Neuronal stem cell (in vitro differentiated cells): Measurements from ENCODE around the gene UVSSA.
A peak's percentile ranks its signal among the peaks of the same experiment; 100 is the strongest.

Experiments
- DNase-seq: peaks from one replicate; pipeline ENCODE4 v3.0.0-alpha.2; 2013; ENCODE audit warnings: low spot score
- H2AFZ ChIP-seq: one replicate; pipeline ENCODE4 v1.6.1; 2013; ENCODE audit warnings: mild to moderate bottlenecking, low read length, inconsistent platforms
- H2AK5ac ChIP-seq: 2 replicates; pipeline ENCODE4 v1.6.1; 2013; ENCODE audit warnings: low read depth, mild to moderate bottlenecking, inconsistent platforms, low read length, moderate library complexity, mixed read lengths
- H2BK120ac ChIP-seq: 2 replicates; pipeline ENCODE4 v1.6.1; 2013; ENCODE audit warnings: low read depth, mild to moderate bottlenecking, inconsistent platforms, low read length, moderate library complexity, mixed read lengths
- H2BK12ac ChIP-seq: one replicate; pipeline ENCODE4 v1.6.1; 2013; ENCODE audit warnings: low read length, inconsistent platforms
- H2BK15ac ChIP-seq: 2 replicates; pipeline ENCODE4 v1.6.1; 2013; ENCODE audit warnings: mild to moderate bottlenecking, low read length, inconsistent platforms, mixed read lengths
- H2BK5ac ChIP-seq: one replicate; pipeline ENCODE4 v1.6.1; 2013; ENCODE audit warnings: inconsistent platforms, mild to moderate bottlenecking, low read length, moderate library complexity
- H3K14ac ChIP-seq: one replicate; pipeline ENCODE4 v1.6.1; 2013; ENCODE audit warnings: low read length, inconsistent platforms
- H3K18ac ChIP-seq: 2 replicates; pipeline ENCODE4 v1.6.1; 2013; ENCODE audit warnings: low read length, inconsistent platforms
- H3K23ac ChIP-seq: 2 replicates; pipeline ENCODE4 v1.6.1; 2013; ENCODE audit warnings: low read depth, mild to moderate bottlenecking, mixed read lengths, low read length, inconsistent platforms; ENCODE audit not compliant: poor library complexity
- H3K27ac ChIP-seq: replicated peaks from 3 replicates; pipeline ENCODE4 v1.5.1; 2013; ENCODE audit warnings: low read length, inconsistent platforms
- H3K27me3 ChIP-seq, 3 experiments: 2 replicates each; pipeline ENCODE4 v1.6.1; 2013; ENCODE audit warnings: low read length in 3 of 3, mild to moderate bottlenecking in 2 of 3, inconsistent platforms in 1 of 3, low read depth in 1 of 3, mixed read lengths in 1 of 3, moderate library complexity in 1 of 3; ENCODE audit not compliant: control insufficient read depth in 3 of 3, insufficient read depth in 3 of 3
- H3K36me3 ChIP-seq, 2 donors: replicated peaks in 1 of 2; 2 replicates each; pipeline ENCODE4 v1.6.1; 2013; ENCODE audit warnings: low read length in 2 of 2; ENCODE audit not compliant: control insufficient read depth in 2 of 2, insufficient read depth in 2 of 2
- H3K4ac ChIP-seq: 2 replicates; pipeline ENCODE4 v1.6.1; 2013; ENCODE audit warnings: inconsistent platforms, mild to moderate bottlenecking, low read length, moderate library complexity
- H3K4me1 ChIP-seq, 2 donors: 1 replicate in 1 of 2; 2 replicates in 1 of 2; pipeline ENCODE4 v1.6.1; 2013; ENCODE audit warnings: low read length in 2 of 2, low read depth in 1 of 2; ENCODE audit not compliant: control insufficient read depth in 2 of 2, insufficient read depth in 1 of 2
- H3K4me2 ChIP-seq: one replicate; pipeline ENCODE4 v1.6.1; 2013; ENCODE audit warnings: mild to moderate bottlenecking, low read length, inconsistent platforms; ENCODE audit not compliant: insufficient read depth, poor library complexity, severe bottlenecking
- H3K4me3 ChIP-seq, 2 donors: 2 replicates each; pipeline ENCODE4 v1.5.1; 2013; ENCODE audit warnings: low read length in 2 of 2, mild to moderate bottlenecking in 2 of 2, inconsistent platforms in 1 of 2, moderate library complexity in 1 of 2
- H3K79me1 ChIP-seq: one replicate; pipeline ENCODE4 v1.6.1; 2013; ENCODE audit warnings: low read depth, mild to moderate bottlenecking, inconsistent platforms, low read length, moderate library complexity
- H3K9ac ChIP-seq: one replicate; pipeline ENCODE4 v1.6.1; 2013; ENCODE audit warnings: mild to moderate bottlenecking, low read depth, low read length, inconsistent platforms; ENCODE audit not compliant: poor library complexity
- H3K9me3 ChIP-seq, 2 donors: replicated peaks in 1 of 2; 2 replicates each; pipeline versions ENCODE3 to v1.6.1; 2013; ENCODE audit warnings: low read length in 2 of 2, mild to moderate bottlenecking in 2 of 2, inconsistent platforms in 1 of 2, low read depth in 1 of 2, mixed read lengths in 1 of 2, moderate library complexity in 1 of 2; ENCODE audit not compliant: control insufficient read depth in 2 of 2, insufficient read depth in 1 of 2
- H4K8ac ChIP-seq: one replicate; pipeline ENCODE4 v1.6.1; 2013; ENCODE audit warnings: low read depth, mild to moderate bottlenecking, inconsistent platforms, low read length, moderate library complexity
- H4K91ac ChIP-seq: one replicate; pipeline ENCODE4 v1.6.1; 2013; ENCODE audit warnings: low read length, low read depth, mild to moderate bottlenecking, inconsistent platforms; ENCODE audit not compliant: poor library complexity
- WGBS, 2 donors: extraction: QIAGEN DNeasy Blood & Tissue Kit; methylation state at CpG; one replicate each; pipeline ENCODE4 v1.1.7; 2013; ENCODE audit warnings: missing lambda C conversion rate in 2 of 2, mixed read lengths in 1 of 2; ENCODE audit not compliant: insufficient read length in 2 of 2, insufficient replicate concordance in 1 of 2; ENCODE audit errors: extremely low coverage in 2 of 2; 5-methylcytosine and 5-hydroxymethylcytosine counted together

Gene UVSSA

GRCh38 chr4:1357356-1358248, 10.6 kb downstream of the UVSSA start:
- Histone ChIP-seq H3K4ac (no peak overlapping the region), H3K14ac (no peak overlapping the region), H3K4me3 (no peak overlapping the region), H4K91ac (no peak overlapping the region), H4K8ac (no peak overlapping the region), H3K4me1 (no peaks in the 10 kb centered on the region), H2BK120ac (no peak overlapping the region), H2BK12ac (no peak overlapping the region), H3K18ac (no peak overlapping the region), H2AFZ (no peak overlapping the region), H3K9me3 (no peaks in the 10 kb centered on the region), H2AK5ac (no peak overlapping the region), H3K27ac (no peak overlapping the region), H3K23ac (peak overlapping the region; percentile 65), H3K36me3 (peaks cover 6 to 48% of the 10 kb centered on the region in 2 donors), H2BK5ac (no peak overlapping the region), H2BK15ac (no peak overlapping the region), H3K27me3 (no peaks in the 10 kb centered on the region), H3K9ac (peak overlapping the region; percentile 77), H3K79me1 (peaks cover 7% of the 10 kb centered on the region), H3K4me2 (no peak overlapping the region)
- DNase-seq = no peak
- WGBS, 2 donors = no CpG with 5 or more reads among the region's 27 CpGs

DNA sequence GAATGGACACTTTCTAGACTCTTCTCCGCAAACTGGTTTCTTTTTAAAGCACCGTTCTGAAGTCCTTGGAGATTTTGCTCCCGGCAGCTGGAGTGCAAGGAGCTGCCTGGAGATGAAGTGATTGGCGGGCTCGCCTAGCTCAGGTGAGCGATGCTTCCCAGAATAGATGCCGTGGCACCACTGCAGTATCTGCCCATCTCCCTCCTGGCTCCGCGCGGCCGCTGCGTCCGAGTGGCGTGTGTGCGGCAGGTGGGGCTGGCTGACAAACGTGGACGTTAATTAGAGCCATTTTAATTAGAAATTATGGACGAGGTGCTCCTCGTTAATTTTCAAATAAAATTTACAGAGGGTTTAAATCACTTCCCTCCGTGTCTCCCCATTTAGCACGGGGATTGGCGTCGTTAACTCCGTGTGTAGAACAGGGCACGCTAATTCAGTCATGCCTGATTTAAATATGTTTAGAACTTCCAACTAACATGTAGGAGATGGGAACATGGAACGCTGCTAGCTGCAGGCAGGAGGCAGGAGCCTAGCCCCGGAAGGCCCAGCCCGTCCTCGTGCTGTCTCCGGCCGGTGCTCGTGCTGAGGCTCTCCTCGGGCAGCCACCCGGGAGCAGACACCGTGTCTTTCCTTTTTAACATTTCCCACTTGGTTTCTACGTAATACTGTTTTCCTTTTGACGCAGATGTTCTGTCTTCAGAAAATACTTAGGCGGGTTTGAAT, 11.6 kb downstream of the UVSSA start:
- no peak overlapping the region for H3K27ac ChIP-seq
- no peaks in the 10 kb centered on the region for H3K4me1 ChIP-seq
- no peak overlapping the region for H3K9ac ChIP-seq
- no peak overlapping the region for H4K91ac ChIP-seq
- no peak overlapping the region for H3K14ac ChIP-seq
- H2BK15ac ChIP-seq = no peak overlapping the region
- no peak for DNase-seq
- H4K8ac ChIP-seq = no peak overlapping the region
- H3K36me3 ChIP-seq = peaks cover 6 to 42% of the 10 kb centered on the region in 2 donors
- H2AK5ac ChIP-seq = no peak overlapping the region
- H3K4ac ChIP-seq = no peak overlapping the region
- peak overlapping the region; percentile 43 for H3K23ac ChIP-seq
- no peak overlapping the region for H3K4me3 ChIP-seq
- no peaks in the 10 kb centered on the region for H3K9me3 ChIP-seq
- no peak overlapping the region for H2BK5ac ChIP-seq
- no peak overlapping the region for H2AFZ ChIP-seq
- H3K79me1 ChIP-seq = peaks cover 2% of the 10 kb centered on the region
- H3K4me2 ChIP-seq = no peak overlapping the region
- WGBS, 2 donors = no CpG with 5 or more reads among the region's 38 CpGs
- no peak overlapping the region for H2BK120ac ChIP-seq
- no peak overlapping the region for H3K18ac ChIP-seq
- H2BK12ac ChIP-seq = no peak overlapping the region
- H3K27me3 ChIP-seq = no peaks in the 10 kb centered on the region

- no peak overlapping the region for H4K8ac ChIP-seq
- no peak overlapping the region for H2AFZ ChIP-seq
- H3K23ac ChIP-seq = no peak overlapping the region
- H3K14ac ChIP-seq = no peak overlapping the region
- peaks cover 2% of the 10 kb centered on the region for H3K79me1 ChIP-seq
- no peak overlapping the region for H2BK120ac ChIP-seq
- no CpG with 5 or more reads among the region's 14 CpGs for WGBS, 2 donors
- H3K9ac ChIP-seq = no peak overlapping the region
- H3K27me3 ChIP-seq = no peaks in the 10 kb centered on the region
- no peak overlapping the region for H3K18ac ChIP-seq
- no peak overlapping the region for H2AK5ac ChIP-seq
- H3K4me1 ChIP-seq = no peaks in the 10 kb centered on the region
- no peaks in the 10 kb centered on the region for H3K9me3 ChIP-seq
- no peak overlapping the region for H2BK15ac ChIP-seq
- DNase-seq = no peak
- peaks cover 6 to 41% of the 10 kb centered on the region in 2 donors for H3K36me3 ChIP-seq
- no peak overlapping the region for H3K27ac ChIP-seq
- no peak overlapping the region for H4K91ac ChIP-seq
- H3K4me3 ChIP-seq = no peak overlapping the region
- H2BK12ac ChIP-seq = no peak overlapping the region
- H3K4ac ChIP-seq = no peak overlapping the region
- H2BK5ac ChIP-seq = no peak overlapping the region
- H3K4me2 ChIP-seq = no peak overlapping the region
Observed at GRCh38 chr4:1359144-1359501, 12.1 kb downstream of the UVSSA start.

DNA sequence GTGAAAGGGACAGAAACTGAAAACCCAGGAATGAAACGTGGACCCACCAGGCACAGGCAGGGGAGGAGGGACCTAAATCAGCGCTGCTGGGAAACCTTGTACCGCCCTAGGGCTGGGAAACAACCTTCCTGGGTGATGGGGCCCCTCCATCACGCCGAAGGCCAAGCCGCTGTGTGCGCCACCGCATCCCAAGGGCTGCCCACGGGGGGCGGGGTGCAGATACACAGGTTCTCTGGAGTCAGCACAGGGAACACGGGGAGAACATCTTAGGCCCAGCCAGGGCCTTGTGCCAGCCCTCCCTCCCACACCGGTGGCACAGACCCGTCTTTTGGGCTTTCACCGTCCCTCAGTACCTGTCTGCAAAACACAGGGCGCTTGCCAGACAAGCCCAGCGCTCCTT, 13.0 kb downstream of the UVSSA start:
- Histone ChIP-seq H3K18ac (no peak overlapping the region), H3K27ac (no peak overlapping the region), H2AFZ (no peak overlapping the region), H3K79me1 (peaks cover 2% of the 10 kb centered on the region), H3K9ac (no peak overlapping the region), H3K36me3 (peaks cover 6 to 34% of the 10 kb centered on the region in 2 donors), H2BK12ac (no peak overlapping the region), H3K4me1 (no peaks in the 10 kb centered on the region), H4K91ac (no peak overlapping the region), H3K4me3 (no peak overlapping the region), H2BK120ac (no peak overlapping the region), H3K23ac (peak overlapping the region; percentile 65), H2BK5ac (no peak overlapping the region), H2AK5ac (no peak overlapping the region), H2BK15ac (no peak overlapping the region), H4K8ac (no peak overlapping the region), H3K27me3 (no peaks in the 10 kb centered on the region), H3K9me3 (no peaks in the 10 kb centered on the region), H3K14ac (no peak overlapping the region), H3K4me2 (no peak overlapping the region), H3K4ac (no peak overlapping the region)
- no peak for DNase-seq
- WGBS, 2 donors = no CpG with 5 or more reads among the region's 16 CpGs
